GM23248 (cell line): Measurements from ENCODE around the gene TEX52. TPM values are rescaled to one million over a fixed set of nuclear protein-coding genes. Genes with fewer than 3 reads are reported as not detected.

ENCODE experiments used
- DNase-seq: peaks from one replicate; pipeline ENCODE4 v3.0.0-alpha.2; 2015
- H2AFZ ChIP-seq: fragments of 200-600 bp; sonication (generic); 2 replicates; pipeline ENCODE4 v1.6.1; 2016; ENCODE audit warnings: antibody characterized with exemption
- H3F3A ChIP-seq: fragments of 200-600 bp; sonication (generic); 2 replicates; pipeline ENCODE4 v1.6.1; 2016; ENCODE audit warnings: mild to moderate bottlenecking, antibody characterized with exemption, mixed run types; ENCODE audit not compliant: insufficient read depth
- H3K27ac ChIP-seq: fragments of 200-600 bp; sonication (generic); 2 replicates; pipeline ENCODE4 v1.5.1; 2016; ENCODE audit warnings: mild to moderate bottlenecking
- H3K27me3 ChIP-seq: fragments of 200-600 bp; sonication (generic); replicated peaks from 2 replicates; pipeline ENCODE4 v1.6.1; 2016; ENCODE audit warnings: mild to moderate bottlenecking; ENCODE audit not compliant: insufficient read depth
- H3K36me3 ChIP-seq: fragments of 200-600 bp; sonication (generic); 2 replicates; pipeline ENCODE4 v1.6.1; 2016; ENCODE audit warnings: low read depth, mild to moderate bottlenecking
- H3K4me1 ChIP-seq: fragments of 200-600 bp; sonication (generic); 2 replicates; pipeline ENCODE4 v1.6.1; 2016; ENCODE audit warnings: mild to moderate bottlenecking; ENCODE audit not compliant: insufficient read depth
- H3K4me2 ChIP-seq: fragments of 200-600 bp; sonication (generic); one replicate; pipeline ENCODE4 v1.6.1; 2016; ENCODE audit warnings: mild to moderate bottlenecking; ENCODE audit not compliant: unreplicated experiment
- H3K4me3 ChIP-seq: fragments of 200-600 bp; sonication (generic); 2 replicates; pipeline ENCODE4 v1.5.1; 2016; ENCODE audit warnings: mild to moderate bottlenecking
- H3K79me2 ChIP-seq: fragments of 200-600 bp; sonication (generic); 2 replicates; pipeline ENCODE4 v1.6.1; 2016; ENCODE audit warnings: mild to moderate bottlenecking; ENCODE audit not compliant: insufficient read depth
- H3K9ac ChIP-seq: fragments of 200-600 bp; sonication (generic); 2 replicates; pipeline ENCODE4 v1.6.1; 2016; ENCODE audit warnings: mild to moderate bottlenecking
- H3K9me2 ChIP-seq: fragments of 200-600 bp; sonication (generic); 2 replicates; pipeline ENCODE4 v1.6.1; 2016; ENCODE audit warnings: mixed run types, mild to moderate bottlenecking, moderate library complexity; ENCODE audit not compliant: insufficient read depth
- H3K9me3 ChIP-seq: fragments of 200-600 bp; sonication (generic); one replicate; pipeline ENCODE4 v1.6.1; 2017; ENCODE audit warnings: low read depth
- H4K20me1 ChIP-seq: fragments of 200-600 bp; sonication (generic); 2 replicates; pipeline ENCODE4 v1.6.0; 2016; ENCODE audit not compliant: insufficient read depth
- EZH2 ChIP-seq: fragments of 200-600 bp; sonication (generic); IDR thresholded peaks from 2 replicates; pipeline ENCODE4 v1.6.1; 2018; ENCODE audit warnings: antibody characterized with exemption, mild to moderate bottlenecking; ENCODE audit not compliant: insufficient read depth, poor library complexity, severe bottlenecking
- EZH2phosphoT487 ChIP-seq: fragments of 200-600 bp; sonication (generic); IDR thresholded peaks from 2 replicates; pipeline ENCODE4 v1.6.1; 2018; ENCODE audit warnings: antibody characterized with exemption, moderate library complexity, mild to moderate bottlenecking, low read depth; ENCODE audit not compliant: insufficient read depth
- WGBS, 2 experiments: methylation state at CpG; one replicate each; pipeline ENCODE4 v1.1.6; 2015 to 2017; ENCODE audit warnings: low lambda C conversion rate in 2 of 2, low coverage in 1 of 2; ENCODE audit errors: missing lambda C conversion rate in 2 of 2; 5-methylcytosine and 5-hydroxymethylcytosine counted together
- in situ Hi-C: fragments of 300-500 bp; cut with MboI; formaldehyde crosslinking; loops from 2 replicates; pipeline ENCODE4 v1.15.0; 2020
- polyA plus RNA-seq: library from polyadenylated mRNA; unstranded; fragments of >200 nt; fragmentation: Nextera tagmentation; extraction: Ambion mirVana; gene quantifications from 2 replicates; pipeline ENCODE4 v1.2.1, GENCODE V29; 2016
- total RNA-seq: library from RNA; depleted of rRNA; stranded (reverse); fragments of >200 nt; shearing (Covaris generic); gene quantifications from 2 replicates; pipeline ENCODE4 v1.2.3, GENCODE V29; 2014

Gene TEX52
- total and polyA plus RNA-seq, 2 experiments from 2014 or later = not detected

DNA sequence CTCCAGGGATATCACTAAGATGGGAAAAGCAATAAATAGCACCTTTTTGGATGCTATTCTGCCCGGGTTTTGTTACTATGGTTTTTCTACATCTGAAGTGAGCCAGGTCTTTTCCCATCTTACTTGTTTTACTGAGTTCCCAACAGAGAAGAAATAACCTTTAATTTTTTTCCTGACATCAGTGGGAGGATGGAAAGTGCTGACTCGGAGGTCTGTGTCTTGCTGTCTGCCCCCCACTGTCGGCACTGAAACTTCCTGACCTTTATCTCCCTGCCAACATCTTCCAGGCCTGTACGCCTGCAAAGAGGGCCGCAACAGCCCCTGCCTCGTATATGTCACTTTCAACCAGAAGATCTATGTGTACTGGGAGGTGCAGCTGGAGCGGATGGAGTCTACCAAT, 33.4 kb downstream of the TEX52 start:
- in situ Hi-C loops = no loop called here
- H3K9me2 ChIP-seq = no peaks in the 10 kb centered on the region
- 82% methylated on average over 7 of the region's 7 CpGs for WGBS, 2 experiments

DNA sequence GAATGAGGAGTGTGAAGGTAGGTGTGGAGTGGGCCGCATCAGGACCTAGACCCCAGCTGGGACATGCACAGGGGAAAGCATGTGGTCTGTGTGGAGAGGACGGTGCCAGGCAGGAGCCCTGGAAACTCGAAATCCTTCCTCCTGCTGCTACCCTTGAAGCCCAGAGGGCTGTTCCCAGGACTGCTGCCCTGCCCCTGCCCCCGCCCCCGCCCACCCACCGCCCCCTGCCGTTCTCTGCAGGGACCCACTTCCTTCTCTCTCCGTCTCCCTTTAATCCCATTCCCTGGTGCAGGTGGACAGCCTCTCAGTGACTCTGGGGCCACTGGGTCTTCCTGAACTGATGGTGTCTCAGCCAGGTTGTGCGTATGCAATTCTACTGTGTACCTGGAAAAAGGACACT, 36.4 kb downstream of the TEX52 start:
- in situ Hi-C loops = no loop called here
- 92 to 93% methylated on average over 4 to 9 of the region's 9 CpGs for WGBS, 2 experiments

More for the DNA sequence above, 33.4 kb downstream of the TEX52 start:
- H3K4me3 ChIP-seq = no peak overlapping the region
- H3K36me3 ChIP-seq = peaks cover 6% of the 10 kb centered on the region; the same call in 1 of the 2 replicates
- DNase-seq = no peak
- H3K9me3 ChIP-seq = no peaks in the 10 kb centered on the region
- H3F3A ChIP-seq = no peaks in the 10 kb centered on the region
- no peaks in the 10 kb centered on the region for H3K4me1 ChIP-seq
- no peaks in the 10 kb centered on the region for H3K79me2 ChIP-seq
- no peak overlapping the region for H3K27ac ChIP-seq
- H3K27me3 ChIP-seq = no peaks in the 10 kb centered on the region
- no peak overlapping the region for H3K4me2 ChIP-seq
- no peaks in the 10 kb centered on the region for H4K20me1 ChIP-seq
- TF ChIP-seq EZH2phosphoT487 (no peak), EZH2 (no peak)
- H3K9ac ChIP-seq = no peak overlapping the region
- H2AFZ ChIP-seq = no peak overlapping the region

GRCh38 chr12:2819810-2820209, 37.0 kb downstream of the TEX52 start:
- Histone ChIP-seq H3K4me3 (no peak overlapping the region), H3K27me3 (no peaks in the 10 kb centered on the region), H3K79me2 (peaks cover 24% of the 10 kb centered on the region), H3K4me2 (no peak overlapping the region), H3K9me3 (no peaks in the 10 kb centered on the region), H3K9ac (no peak overlapping the region), H3K4me1 (no peaks in the 10 kb centered on the region), H3K36me3 (peaks cover 5% of the 10 kb centered on the region; the same call in 1 of the 2 replicates), H3F3A (no peaks in the 10 kb centered on the region), H4K20me1 (no peaks in the 10 kb centered on the region), H3K27ac (no peak overlapping the region), H3K9me2 (no peaks in the 10 kb centered on the region), H2AFZ (no peak overlapping the region)
- TF ChIP-seq EZH2phosphoT487 = no peak
- no peak for TF ChIP-seq EZH2
- in situ Hi-C loops = no loop called here
- no peak for DNase-seq
- WGBS, 2 experiments = 95 to 97% methylated on average over 15 of the region's 15 CpGs

More for the DNA sequence above, 36.4 kb downstream of the TEX52 start:
- Histone ChIP-seq H3K27ac (no peak overlapping the region), H3K4me2 (no peak overlapping the region), H3K36me3 (peaks cover 6% of the 10 kb centered on the region; the same call in 1 of the 2 replicates), H3K4me3 (no peak overlapping the region), H3F3A (no peaks in the 10 kb centered on the region), H3K9me2 (no peaks in the 10 kb centered on the region), H3K4me1 (no peaks in the 10 kb centered on the region), H3K27me3 (no peaks in the 10 kb centered on the region), H3K79me2 (peaks cover 18% of the 10 kb centered on the region), H3K9me3 (no peaks in the 10 kb centered on the region), H2AFZ (no peak overlapping the region), H4K20me1 (no peaks in the 10 kb centered on the region), H3K9ac (no peak overlapping the region)
- no peak for DNase-seq
- no peak for TF ChIP-seq EZH2phosphoT487
- no peak for TF ChIP-seq EZH2

DNA sequence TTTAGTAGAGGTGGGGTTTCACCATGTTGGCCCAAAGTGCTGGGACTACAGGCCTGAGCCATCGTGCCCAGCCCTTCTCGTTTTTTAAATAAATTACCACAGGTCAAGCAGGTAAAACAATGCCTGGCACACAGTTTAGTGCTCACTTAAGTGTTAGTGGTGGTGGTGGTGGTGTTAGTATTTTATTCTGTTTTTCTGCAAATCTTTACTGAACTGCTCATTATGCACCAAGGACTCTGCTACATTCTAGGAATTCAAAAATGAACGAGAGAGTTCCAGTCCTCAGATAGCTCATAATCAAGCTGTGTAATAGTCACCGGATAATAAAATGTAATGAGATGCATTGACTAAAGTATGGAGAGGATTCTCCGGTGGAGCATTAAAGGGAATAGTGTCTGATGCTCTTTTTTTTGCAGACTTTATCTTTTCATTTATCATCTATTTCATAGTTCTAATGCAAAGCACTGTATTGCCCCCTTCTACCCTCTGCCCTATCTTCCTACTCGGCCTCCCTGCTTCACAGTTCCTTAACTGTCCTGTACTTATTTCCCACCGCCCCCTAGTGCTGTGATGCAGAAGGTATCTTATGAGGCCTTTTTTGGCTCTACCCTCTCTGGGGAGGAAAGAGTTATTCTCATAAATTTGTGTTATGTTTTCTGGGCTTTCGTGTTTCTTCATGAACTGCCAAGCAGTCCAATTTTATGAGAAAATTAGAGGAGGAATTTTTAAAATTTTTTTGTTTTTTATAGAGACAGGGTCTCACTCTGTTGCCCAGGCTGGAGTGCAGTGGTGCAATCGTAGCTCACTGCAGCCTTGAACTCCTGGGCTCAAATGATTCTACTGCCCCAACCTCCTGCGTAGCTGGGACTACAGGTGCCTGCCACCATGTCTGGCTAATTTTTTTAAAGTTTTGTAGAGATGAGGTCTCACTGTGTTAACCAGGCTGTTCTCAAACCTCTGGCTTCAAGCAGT, 43.3 kb downstream of the TEX52 start:
- peak overlapping the region; percentile 87 for H2AFZ ChIP-seq
- peaks cover 8% of the 10 kb centered on the region for H3K4me1 ChIP-seq
- peaks cover 7% of the 10 kb centered on the region for H3F3A ChIP-seq
- H3K9me3 ChIP-seq = no peaks in the 10 kb centered on the region
- no peaks in the 10 kb centered on the region for H3K9me2 ChIP-seq
- no peak for TF ChIP-seq EZH2phosphoT487
- no peak for TF ChIP-seq EZH2
- 11 to 13% methylated on average over 10 of the region's 10 CpGs for WGBS, 2 experiments
- H4K20me1 ChIP-seq = no peaks in the 10 kb centered on the region
- peak overlapping the region; percentile 94 for H3K27ac ChIP-seq
- H3K27me3 ChIP-seq = no peaks in the 10 kb centered on the region
- H3K4me3 ChIP-seq = peak overlapping the region; percentile 92
- peak overlapping the region; percentile 96 for H3K4me2 ChIP-seq
- peak overlapping the region; percentile 97 for H3K9ac ChIP-seq
- peaks cover 42% of the 10 kb centered on the region for H3K79me2 ChIP-seq
- DNase-seq = peak; percentile 91
- in situ Hi-C loops = no loop called here
- no peaks in the 10 kb centered on the region; the same call in 1 of the 2 replicates for H3K36me3 ChIP-seq
